ENCODE measurements around the gene METAP2.

GRCh38 chr12:95517246-95517645, 43.3 kb downstream of the METAP2 start:
- no peak for TF ChIP-seq POLR2A (IDR thresholded peaks at IDR 0.05)
- TF ChIP-seq, protein P1, sequence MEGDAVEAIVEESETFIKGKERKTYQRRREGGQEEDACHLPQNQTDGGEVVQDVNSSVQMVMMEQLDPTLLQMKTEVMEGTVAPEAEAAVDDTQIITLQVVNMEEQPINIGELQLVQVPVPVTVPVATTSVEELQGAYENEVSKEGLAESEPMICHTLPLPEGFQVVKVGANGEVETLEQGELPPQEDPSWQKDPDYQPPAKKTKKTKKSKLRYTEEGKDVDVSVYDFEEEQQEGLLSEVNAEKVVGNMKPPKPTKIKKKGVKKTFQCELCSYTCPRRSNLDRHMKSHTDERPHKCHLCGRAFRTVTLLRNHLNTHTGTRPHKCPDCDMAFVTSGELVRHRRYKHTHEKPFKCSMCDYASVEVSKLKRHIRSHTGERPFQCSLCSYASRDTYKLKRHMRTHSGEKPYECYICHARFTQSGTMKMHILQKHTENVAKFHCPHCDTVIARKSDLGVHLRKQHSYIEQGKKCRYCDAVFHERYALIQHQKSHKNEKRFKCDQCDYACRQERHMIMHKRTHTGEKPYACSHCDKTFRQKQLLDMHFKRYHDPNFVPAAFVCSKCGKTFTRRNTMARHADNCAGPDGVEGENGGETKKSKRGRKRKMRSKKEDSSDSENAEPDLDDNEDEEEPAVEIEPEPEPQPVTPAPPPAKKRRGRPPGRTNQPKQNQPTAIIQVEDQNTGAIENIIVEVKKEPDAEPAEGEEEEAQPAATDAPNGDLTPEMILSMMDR (IDR thresholded peaks at IDR 0.05): no peak
- TF ChIP-seq POLR2AphosphoS5 (IDR thresholded peaks at IDR 0.05): no peak
- TF ChIP-seq EP300 (IDR thresholded peaks at IDR 0.05): no peak
